ENCODE measurements around the gene CYP27A1.

DNA sequence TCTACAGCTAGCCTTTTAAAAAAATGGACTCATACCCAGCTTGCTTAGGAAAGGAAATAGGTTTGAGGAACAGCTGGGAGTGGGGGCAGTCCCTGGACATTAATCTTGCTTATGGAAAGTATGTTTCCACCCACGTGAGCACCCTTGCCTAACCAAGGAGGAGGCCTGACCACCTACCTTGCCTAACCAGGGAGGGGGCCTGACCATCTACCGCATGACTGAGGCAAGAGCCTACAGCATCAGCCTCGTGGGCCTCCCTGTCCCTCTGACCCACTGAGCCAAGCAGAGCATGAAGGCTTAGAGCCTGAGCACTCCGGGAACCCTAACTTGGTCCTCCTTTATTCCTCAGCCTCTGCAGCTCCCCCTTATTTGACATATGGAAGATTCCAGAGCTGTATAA, 29.4 kb downstream of the CYP27A1 start:
- TF ChIP-seq, protein P1, sequence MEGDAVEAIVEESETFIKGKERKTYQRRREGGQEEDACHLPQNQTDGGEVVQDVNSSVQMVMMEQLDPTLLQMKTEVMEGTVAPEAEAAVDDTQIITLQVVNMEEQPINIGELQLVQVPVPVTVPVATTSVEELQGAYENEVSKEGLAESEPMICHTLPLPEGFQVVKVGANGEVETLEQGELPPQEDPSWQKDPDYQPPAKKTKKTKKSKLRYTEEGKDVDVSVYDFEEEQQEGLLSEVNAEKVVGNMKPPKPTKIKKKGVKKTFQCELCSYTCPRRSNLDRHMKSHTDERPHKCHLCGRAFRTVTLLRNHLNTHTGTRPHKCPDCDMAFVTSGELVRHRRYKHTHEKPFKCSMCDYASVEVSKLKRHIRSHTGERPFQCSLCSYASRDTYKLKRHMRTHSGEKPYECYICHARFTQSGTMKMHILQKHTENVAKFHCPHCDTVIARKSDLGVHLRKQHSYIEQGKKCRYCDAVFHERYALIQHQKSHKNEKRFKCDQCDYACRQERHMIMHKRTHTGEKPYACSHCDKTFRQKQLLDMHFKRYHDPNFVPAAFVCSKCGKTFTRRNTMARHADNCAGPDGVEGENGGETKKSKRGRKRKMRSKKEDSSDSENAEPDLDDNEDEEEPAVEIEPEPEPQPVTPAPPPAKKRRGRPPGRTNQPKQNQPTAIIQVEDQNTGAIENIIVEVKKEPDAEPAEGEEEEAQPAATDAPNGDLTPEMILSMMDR (IDR thresholded peaks at IDR 0.05; ENCODE audit: low read length): no peak
- no peak for TF ChIP-seq EZH2 (IDR thresholded peaks at IDR 0.05; ENCODE audit: borderline replicate concordance, low read length)
